VCaP (cell line): ENCODE results near the gene HADHB.
A peak's percentile ranks its signal among the peaks of the same experiment; 100 is the strongest.
"Not testable (repeated sequence)": the region's sequence is repeated elsewhere in the genome, so short reads cannot be mapped to it uniquely, and the experiment has no call there.

ENCODE experiments used
- H3K27ac ChIP-seq: fragments of 450-650 bp; 2 replicates; pipeline ENCODE4 v1.5.1; 2017
- TF ChIP-seq, protein P1 (sequence below): fragments of 450-650 bp; conservative IDR thresholded peaks from 2 replicates; pipeline ENCODE4 v1.5.1; 2017; ENCODE audit warnings: mild to moderate bottlenecking, moderate library complexity

HADHB gene

DNA sequence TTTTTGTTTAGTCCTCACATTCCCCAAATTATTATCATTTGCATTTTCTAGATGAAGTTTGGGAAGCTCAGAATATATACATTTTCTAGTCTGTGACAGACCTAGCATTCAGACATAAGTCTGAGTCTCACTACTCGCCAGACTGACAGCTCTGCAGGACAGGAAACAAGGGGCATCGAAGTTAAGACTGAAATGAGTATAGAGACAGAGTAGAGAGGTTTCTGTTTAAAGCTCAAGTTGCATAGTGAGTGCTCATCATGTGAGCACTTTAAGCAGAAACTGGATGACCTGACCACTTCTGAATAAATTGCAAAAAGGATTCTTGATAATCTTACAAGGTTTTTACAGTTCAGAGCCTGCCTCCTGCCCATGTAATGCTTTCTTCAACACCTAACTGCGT, 1.1 kb downstream of the HADHB start:
- peak overlapping the region; percentile 94 for H3K27ac ChIP-seq
- TF ChIP-seq, protein P1, sequence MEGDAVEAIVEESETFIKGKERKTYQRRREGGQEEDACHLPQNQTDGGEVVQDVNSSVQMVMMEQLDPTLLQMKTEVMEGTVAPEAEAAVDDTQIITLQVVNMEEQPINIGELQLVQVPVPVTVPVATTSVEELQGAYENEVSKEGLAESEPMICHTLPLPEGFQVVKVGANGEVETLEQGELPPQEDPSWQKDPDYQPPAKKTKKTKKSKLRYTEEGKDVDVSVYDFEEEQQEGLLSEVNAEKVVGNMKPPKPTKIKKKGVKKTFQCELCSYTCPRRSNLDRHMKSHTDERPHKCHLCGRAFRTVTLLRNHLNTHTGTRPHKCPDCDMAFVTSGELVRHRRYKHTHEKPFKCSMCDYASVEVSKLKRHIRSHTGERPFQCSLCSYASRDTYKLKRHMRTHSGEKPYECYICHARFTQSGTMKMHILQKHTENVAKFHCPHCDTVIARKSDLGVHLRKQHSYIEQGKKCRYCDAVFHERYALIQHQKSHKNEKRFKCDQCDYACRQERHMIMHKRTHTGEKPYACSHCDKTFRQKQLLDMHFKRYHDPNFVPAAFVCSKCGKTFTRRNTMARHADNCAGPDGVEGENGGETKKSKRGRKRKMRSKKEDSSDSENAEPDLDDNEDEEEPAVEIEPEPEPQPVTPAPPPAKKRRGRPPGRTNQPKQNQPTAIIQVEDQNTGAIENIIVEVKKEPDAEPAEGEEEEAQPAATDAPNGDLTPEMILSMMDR, result no peak

DNA sequence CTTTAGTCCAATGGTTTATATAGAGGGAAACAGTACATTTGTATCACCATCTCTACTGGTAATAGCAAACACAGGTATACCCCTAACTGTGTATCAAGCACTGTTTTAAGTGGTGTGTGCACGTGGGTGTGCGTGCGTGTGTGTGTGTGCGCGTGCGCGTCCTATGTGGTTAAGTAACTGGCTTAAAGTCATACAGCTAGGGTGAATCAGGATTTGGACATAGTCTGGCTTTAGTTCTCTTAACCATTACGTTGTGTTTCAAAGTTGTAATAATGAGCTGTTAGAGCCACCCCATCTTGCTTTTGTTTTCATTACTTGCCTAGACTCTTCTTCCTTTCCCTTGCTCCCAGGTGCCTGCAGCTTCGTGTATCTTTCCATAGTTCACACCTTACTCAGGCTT, 2.1 kb downstream of the HADHB start:
- TF ChIP-seq, protein P1, result no peak
- H3K27ac ChIP-seq, result peak overlapping the region; percentile 94

DNA sequence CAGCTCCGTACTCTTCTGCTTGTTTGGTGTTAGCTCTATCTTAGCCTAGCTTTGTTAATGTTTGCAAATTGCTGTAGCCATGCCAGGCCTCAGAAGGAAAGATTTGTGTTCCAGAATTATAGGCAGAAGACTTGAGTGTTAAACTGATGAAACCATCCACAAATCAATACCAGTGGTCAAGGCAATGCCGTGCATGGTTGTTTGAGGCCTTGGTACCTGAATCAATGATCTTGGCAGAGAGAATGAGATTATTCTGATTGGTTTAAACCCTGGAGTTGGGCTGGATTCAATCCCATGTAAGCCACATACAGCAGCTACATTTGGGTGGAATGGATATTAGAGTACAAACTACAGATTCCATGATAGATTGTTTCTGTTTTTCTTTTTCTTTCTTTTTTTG, 4.9 kb downstream of the HADHB start:
- H3K27ac ChIP-seq, result no peak overlapping the region
- TF ChIP-seq, protein P1, result no peak

DNA sequence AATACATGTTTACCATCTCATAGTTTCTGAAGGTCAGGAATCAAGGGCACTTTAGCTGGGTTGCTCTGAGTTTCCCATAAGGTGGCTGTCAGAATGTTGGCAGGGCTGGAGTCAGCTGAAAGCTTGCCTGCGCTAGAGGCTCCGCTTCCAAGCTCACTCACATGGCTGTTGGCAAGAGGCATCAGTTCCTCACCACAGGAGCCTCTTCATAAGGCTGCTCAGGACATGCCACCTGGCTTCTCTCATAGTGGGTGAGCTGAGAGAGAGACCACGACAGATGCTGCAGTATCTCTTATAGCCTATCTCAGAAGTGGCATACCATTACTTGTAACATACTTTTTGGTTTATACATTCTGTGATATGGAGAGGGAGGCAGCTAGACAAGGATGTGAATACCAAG, 7.2 kb downstream of the HADHB start:
- TF ChIP-seq, protein P1, result no peak
- H3K27ac ChIP-seq, result no peak overlapping the region

DNA sequence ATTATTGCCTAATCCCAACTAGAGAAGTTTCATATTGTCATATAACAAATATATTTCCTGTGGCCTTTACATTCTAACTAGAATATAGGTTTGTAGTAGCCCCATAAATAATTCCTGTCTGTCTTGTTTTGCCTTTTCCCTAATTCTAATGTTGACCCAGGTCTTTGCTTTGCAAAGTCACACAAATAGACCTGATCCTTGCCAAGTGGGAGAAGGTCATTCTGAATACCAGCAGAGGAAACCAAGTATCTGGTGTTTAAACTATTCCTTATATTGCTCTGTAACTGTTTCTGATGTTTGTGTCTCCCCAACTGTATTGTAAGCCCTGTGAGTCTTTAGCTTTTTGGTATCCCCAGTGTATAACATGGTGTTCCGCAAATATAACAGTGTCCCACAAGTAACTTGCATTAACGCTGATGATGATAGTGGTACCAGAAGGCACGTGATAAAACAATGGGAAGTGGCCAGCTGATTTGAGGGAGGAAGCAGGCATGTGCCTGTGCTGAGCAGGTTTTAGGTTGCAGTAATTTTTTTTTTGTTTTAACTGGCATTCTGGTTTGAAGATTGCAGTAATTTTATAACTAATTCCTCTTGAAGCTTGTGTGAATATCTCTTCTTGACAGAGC, 11.1 kb downstream of the HADHB start:
- H3K27ac ChIP-seq, result peak overlapping the region; percentile 97
- TF ChIP-seq, protein P1, result no peak

DNA sequence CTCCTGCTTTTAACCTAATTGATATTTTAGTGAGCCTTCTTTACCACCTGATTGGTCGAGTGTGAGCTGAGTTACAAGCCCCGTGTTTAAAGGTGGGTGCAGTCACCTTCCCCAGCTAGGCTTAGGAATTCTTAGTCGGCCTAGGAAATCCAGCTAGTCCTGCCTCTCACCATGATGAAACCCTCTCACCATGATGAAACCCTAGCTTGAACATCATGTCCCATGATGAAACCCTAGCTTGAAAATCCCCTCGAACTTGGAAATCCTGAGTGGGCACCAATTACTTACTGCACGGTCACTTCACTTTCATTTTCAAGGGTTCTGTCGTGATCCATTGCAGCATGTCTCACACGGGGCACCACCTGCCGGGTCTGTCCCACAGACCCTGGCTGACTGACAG, 14.1 kb downstream of the HADHB start:
- H3K27ac ChIP-seq, result peak overlapping the region; percentile 97; the same call in 1 of the 2 replicates

DNA sequence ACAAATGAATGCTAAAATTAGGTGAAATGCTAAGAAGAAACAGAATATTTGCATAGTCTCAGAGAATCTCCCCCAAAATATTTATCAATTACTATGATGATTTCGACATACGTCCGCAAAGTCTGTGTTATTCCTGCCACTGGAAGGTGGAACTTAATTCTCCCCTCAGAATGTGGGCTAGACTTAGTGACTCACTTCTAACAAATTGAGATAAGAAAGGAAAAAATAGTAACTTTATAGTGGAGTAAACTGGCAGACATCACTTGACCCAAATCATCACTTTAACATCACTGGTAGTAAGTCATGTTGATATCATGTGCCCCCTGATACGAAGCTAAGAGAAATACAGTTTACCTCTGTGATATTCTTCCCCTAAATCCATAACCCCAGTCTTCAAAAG, 23.5 kb downstream of the HADHB start:
- H3K27ac ChIP-seq, result no peak overlapping the region
- TF ChIP-seq, protein P1, result no peak

DNA sequence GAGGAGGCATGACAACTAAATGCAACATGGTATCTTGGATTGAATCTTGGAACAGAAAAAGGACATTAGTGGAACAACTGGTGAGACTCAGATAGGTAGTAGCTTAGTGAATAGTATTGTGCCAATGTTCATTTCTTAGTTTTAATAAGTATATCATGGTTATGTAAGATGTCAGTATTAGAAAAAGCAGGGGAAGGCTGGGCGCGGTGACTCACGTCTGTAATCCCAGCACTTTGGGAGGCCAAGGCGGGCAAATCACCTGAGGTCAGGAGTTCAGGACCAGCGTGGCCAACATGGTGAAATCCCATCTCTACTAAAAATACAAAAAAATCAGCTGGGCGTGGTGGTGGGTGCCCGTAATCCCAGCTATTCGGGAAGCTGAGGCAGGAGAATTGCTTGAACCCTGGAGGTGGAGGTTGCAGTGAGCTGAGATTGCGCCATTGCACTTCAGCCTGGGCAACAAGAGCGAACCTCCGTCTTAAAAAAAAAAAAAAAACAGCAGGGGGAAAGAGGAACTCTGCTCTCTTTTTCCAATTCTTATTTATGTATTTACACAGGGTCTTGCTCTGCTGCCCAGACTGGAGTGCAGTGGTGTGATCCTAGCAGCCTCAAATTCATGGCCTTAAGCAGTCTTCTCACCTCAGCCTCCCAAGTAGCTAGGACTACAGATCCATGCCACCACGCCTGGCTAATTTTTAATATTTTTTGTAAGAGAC, 24.1 kb downstream of the HADHB start:
- not testable (repeated sequence) for H3K27ac ChIP-seq
